Right forelimb (tissue), 1 donor: ENCODE measurements around the gene SH3GLB2.

Experiments used
- DNase-seq: peaks from one replicate; pipeline ENCODE4 v3.0.0-alpha.2; 2018

The SH3GLB2 gene

DNA sequence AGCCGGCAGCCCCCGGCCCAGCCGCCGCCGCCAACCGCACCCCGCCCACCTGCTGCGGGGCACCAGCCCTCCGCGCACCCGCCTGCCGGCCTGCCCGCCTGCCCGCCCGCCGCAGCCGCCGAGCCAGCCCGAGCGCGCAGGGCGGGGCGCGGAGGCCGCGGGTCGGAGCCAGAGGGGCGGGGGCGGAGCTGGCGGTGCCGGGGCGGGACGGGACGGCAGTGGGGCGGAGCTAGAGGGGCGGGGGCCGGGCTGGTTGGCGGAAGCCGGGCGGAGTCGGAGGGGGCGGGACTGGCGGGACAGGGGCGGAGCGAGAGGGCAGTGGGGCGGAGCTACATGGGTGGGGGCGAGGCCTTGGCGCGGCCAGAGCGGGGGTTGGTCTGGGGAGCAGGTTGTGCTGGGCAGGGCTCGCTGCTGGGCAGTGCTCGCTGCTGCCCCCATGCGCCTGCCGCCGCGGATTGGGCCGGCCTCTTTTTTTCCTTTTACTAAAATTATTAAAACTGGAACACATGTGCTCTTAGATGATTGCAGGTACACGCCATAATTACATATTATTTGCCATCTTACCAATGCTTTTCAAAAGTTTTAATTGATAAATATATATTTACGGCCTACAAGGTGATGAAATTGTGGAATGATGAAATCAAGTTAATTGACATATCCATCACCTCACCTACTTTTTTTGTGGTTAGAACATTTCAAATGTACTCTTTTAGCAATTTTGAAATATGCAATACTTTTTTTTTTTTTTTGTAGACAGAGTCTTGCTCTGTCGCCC is at the start of gene SH3GLB2:
Gene SH3GLB2 (minus strand): TSS at position 140 of the 775 bp plus-strand sequence. CDS start 177 bp downstream, outside the sequence.
- peak; percentile 100 for DNase-seq

DNA sequence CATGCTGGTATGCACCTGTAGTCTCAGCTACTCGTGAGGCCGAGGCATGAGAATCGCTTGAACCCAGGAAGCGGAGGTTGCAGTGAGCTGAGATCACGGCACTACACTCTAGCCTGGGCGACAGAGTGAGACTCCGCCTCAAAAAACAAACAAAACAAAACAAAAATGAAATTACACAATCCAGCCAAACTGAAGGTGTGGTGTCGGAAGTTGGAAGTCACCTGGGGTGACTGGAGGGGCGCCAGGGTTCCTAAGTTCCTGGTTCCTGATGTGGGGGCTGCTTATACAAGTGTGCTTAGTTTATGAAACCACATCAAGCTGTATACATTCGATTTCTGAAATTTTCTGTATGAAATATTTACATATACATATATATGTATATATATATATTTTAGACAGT is 49.1 kb upstream of the SH3GLB2 start:
- DNase-seq, result no peak

DNA sequence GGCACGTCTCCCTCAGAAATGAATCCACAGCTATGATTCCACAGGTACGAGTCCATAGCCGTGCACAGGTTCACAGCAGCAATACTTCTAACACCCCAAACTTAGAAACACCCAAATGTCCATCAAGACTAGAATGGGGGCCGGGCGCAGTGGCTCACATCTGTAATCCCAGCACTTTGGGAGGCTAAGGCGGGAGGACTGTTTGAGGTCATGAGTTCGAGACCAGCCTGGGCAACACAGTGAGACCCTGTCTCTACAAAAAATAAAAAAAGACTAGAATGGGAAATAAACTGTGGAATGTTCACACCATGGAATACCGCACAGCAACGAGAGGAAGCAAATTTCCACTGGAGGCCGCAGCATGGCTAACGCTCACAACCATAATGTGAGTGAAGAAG is 48.5 kb upstream of the SH3GLB2 start:
- DNase-seq, result no peak

DNA sequence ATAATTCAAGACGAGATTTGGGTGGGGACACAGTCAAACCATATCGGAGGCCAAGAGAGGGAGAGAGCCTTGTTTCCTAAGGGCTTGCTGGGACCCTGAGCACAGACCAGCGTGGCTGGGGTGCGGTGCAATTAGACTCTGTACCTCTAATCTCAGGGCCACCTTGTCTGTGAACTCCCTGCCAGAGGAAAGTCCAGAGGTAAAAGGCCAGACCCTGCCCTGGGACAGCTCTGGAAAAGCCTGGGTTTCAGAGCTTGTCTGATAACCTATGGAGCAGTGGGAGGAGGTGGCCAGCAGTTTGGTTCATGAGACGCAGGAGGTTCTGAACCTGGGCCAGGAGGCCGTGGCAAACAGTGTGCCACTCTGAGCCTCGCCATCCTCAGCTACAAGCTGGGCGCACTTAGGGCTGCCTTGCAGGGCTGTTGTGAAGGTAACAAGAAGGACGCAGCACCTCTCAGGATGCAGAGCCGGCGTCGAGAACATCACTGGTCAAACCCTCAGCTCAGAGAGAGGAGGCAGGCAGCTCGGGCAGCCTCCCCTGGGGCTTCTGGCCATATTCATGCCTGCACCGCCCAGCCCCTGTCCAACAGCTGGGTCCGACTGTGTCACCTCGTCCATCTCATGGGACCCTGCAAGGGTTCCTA is 48.0 kb upstream of the SH3GLB2 start:
- DNase-seq, result no peak

DNA sequence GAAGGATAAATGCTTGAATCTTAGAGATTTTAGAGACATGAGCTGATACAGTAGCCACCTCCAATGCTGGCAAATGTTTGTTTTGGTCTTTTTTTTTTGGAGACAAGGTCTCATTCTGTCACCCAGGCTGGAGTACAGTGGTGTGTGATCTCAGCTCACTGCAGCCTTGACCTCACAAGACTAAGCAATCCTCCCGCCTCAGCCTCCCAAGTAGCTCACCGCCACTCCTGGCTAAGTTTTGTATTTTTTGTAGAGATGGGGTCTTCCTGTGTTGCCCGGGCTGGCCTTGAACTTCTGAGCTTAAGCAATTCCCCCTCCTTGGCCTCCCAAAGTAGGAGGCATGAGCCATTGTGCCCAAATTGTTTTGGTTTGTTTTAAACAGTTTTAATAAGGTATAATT is 46.0 kb upstream of the SH3GLB2 start:
- DNase-seq, result no peak

DNA sequence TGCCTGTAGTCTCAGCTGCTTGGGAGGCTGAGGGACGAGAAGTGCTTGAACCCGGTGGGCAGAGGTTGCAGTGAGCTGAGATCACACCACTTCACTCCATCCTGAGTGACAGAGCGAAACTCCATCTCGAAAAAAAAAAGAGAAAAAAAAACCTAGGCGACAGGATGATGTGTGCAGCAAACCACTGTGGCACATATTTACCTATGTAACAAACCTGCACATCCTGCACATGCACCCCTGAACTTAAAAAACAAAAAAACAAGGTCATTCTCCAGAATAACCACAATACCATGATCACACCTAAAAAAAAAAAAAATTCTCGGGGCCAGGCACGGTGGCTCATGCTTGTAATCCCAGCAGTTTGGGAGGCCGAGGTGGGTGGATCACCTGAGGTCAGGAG is 45.3 kb upstream of the SH3GLB2 start:
- no peak for DNase-seq

DNA sequence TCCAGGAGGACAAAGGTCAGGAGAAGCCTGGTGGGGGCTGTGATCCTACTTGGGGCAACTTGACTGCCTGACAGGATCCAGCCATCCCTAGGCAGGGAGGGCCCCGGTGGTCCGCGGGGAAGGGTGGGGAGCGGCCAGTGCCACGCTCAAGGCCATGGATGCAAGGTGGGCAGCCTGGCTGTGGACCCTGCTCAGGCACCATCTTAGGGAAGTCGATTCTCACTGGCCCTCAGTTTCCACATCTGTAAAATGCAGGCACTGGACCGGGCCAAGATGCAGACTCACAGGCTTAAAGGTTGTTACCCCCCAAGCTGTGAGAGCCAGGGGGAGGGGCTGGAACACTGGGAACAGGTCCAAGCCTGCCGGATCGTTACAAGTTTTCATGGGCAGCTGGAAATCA is 44.0 kb upstream of the SH3GLB2 start:
- DNase-seq, result no peak

DNA sequence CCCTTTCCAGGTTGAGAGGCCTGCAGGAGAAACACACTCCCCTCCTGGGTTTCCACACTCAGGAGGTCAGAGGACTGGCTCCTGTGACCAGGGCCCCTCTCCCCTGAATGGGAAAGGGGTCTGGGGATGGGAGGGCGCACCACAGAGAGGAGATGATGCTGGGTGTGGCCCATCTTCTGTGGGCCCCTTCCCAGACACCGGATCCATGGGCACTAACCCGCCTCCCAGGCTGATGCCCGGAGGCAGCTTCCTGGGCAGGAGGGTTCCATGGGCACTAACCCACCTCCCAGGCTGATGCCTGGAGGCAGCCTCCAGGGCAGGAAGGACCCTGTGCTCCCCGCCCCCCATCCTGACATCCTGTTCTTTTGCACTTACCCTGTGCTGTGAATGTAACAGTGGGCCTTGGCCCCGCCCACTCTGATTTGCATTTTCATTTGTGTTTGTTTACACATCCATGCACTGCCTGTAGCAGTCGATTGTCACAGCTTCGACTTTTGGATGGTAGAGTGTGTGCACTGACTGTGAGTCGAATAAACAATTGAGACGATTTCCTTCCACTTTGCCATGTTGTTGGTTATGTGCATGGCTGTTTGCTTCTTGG is 43.5 kb upstream of the SH3GLB2 start:
- no peak for DNase-seq

DNA sequence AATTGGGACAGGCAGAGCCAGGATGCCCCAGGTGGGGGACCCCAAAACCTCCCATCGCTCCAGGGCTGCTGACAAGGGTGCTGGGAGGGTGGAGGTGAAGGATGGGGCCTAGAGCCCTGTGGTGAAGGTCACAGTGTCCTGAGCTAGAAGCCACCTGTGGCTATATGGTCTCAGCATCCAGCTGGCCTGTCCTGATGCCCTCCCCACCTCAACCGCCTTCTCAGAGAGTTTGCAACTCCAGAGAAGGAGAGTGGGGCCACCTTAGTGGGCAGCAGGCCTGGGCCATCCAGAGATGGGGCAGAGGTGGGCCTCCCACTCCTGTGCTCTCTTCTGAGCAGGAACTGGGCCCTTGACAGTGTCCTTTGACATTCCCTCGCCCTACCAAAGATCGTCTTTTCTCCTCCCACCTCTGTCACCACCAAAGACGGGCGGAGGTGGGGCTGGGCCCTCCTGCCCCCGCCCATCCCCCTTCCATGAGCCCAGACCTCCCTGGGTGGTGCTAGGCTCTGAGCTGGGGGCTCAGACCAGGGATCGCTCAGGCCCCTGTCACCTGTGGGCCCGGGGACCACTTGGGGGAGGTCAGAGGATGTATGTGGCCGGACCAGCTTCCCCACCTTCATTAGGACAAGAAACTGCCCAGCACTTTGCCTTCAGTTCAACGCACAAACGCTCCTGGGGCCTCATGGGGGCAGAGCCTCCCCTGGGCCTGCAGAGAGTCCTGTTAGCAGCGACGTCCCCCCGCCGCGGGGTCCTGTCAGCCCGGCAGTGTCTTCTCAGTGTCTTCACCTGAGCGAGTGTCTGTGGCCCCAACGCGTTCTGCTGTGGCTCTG is 42.8 kb upstream of the SH3GLB2 start:
- DNase-seq, result no peak

DNA sequence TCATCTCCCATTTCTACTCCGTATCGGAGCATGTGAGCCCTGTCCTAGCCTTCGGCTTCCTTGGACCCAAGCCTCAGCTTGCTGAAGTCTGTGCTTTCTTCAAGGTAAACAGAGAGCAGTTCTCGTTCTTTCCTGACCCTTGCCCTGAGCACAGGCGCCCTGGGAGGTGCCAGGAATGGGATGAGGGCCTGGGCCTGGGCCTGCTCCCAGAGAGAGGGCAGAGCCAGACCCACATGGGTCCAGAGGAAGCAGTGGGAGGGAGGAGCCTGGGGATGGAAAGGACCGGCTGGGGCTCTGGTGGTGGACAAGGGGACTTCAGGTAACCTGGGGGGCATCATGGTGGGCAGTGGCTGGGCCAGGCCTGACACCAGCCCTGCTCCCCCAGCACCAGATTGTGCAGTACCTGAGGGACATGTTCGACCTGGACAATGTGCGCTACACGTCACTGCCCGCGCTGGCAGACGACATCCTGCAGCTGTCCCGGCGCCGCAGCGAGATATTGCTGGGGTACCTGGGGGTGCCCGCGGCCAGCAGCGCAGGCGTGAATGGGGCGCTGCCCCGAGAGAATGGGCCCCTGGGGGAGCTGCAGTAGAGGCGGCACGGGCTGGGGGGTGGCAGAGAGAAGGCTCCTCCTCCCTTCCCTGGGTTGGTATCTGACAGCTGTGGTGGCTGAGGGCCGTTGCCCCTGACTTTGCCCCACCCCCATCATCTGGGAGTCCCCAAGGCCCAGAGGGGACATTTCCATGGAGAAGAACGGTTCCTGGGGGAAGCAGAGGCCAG is 41.9 kb upstream of the SH3GLB2 start:
- DNase-seq, result no peak

DNA sequence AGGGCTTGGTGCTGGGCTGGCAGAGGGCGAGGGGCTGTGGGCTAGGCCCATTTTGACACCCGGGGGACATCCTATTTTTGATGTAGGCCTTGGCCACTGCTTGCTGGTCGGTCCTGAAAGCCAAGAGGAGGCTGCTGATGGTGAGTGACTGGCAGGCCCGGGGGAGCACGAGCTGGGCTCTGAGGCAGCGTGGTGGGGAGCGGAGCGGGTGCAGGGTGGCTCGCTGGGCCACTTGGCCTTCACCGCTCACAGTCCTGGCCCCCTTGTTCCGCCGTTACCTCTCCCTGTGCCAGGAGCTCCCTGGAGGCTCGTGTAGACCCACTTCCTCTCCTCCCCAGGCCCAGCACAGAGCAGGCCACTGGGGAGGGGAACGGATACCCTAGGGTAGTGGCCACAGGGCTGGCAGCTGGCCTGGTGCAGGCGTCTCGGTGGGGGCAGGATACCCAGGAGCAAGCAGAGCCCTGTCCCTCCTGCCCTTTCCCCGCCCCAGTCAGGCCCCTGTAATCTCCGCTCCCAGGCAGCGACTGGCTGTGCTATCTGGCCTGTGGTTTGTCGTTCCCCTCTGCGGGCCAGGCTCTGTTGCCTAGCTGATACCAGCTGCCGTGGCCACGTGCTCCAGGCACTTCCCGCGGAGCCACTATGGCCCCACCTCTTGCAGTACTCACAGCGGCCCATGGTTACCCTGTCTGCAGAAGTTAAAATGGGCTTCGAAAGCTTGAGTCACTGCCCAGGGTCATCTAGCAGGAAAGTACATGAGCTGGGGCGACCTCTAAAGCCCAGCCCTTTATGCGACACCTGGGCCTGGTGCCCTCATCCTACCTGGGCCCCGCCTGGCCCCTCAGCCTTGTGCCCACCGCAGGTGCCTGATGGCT is 41.1 kb upstream of the SH3GLB2 start:
- DNase-seq, result no peak

DNA sequence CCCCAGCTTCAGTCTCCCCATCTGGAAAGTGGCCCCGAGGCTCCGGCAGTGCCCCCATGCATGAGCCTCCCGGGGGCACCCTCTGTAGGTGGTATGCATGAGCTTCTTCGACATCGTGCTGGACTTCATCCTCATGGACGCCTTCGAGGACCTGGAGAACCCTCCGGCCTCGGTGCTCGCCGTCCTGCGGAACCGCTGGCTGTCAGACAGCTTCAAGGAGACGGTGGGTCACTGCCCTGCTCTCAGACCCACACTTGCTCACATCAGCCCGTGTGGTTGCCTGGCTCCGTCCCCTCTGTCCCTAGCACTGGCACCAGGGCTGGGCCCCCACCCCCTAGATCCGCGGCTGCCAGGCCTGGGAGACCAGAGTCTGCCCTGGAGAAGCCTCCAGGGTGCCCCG is 40.0 kb upstream of the SH3GLB2 start:
- no peak for DNase-seq

DNA sequence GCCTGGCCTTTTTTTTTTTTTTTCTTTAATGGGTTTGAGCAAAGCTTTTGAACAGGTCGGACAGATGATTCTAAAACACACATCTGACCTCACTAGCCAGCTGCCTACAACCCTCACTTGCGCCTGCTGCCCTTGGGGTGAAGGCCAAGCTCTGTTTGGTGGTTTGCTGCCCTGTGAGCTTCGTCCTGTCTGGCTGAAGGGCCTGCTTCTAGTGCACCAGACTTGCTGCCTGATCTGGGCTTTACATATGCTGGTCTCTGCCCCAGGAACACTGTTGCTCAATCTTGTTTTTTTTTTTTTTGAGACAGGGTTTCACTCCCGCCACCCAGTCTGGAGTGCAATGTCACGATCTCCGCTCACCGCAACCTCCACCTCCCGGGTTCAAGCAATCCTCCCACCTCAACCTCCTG is 36.4 kb upstream of the SH3GLB2 start:
- DNase-seq, result no peak

DNA sequence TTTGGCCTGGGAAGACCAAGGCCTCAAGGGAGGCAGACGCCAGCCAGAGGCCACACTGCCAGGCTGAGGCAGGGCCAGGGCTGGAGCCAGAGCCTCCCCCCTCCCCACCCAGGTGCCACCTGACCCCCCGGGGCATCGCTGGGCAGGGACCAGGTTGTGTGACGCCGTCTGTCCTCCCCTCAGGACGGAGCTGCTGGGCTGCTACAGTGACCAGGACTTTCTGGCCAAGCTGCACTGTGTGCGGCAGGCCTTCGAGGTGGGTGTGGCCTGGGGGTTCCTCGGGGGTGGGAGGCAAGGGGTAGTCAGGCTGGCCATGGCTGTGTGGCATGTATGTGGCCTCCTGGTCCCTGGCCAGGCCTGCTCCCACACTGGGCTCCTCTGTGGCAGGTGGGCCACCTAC is 34.9 kb upstream of the SH3GLB2 start:
- DNase-seq, result no peak

DNA sequence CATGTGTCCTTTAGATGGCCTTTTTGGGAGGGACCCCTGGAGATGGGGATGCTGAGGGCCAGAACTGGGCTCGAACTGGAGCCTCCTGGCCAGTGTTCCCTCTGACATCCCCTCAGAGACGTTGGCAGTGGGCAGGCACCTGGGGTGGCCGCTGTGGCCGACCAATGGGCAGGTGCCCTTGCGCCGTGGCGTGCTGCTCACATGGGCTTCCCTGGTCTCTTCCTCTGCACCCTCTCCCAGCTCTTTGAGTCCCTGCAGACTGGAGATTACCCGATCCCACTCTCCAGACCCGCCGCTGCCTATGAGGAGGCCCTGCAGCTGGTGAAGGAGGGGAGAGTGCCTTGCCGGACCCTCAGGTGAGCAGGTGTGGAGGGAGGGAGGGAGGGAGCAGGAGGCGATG is 32.9 kb upstream of the SH3GLB2 start:
- DNase-seq, result no peak

DNA sequence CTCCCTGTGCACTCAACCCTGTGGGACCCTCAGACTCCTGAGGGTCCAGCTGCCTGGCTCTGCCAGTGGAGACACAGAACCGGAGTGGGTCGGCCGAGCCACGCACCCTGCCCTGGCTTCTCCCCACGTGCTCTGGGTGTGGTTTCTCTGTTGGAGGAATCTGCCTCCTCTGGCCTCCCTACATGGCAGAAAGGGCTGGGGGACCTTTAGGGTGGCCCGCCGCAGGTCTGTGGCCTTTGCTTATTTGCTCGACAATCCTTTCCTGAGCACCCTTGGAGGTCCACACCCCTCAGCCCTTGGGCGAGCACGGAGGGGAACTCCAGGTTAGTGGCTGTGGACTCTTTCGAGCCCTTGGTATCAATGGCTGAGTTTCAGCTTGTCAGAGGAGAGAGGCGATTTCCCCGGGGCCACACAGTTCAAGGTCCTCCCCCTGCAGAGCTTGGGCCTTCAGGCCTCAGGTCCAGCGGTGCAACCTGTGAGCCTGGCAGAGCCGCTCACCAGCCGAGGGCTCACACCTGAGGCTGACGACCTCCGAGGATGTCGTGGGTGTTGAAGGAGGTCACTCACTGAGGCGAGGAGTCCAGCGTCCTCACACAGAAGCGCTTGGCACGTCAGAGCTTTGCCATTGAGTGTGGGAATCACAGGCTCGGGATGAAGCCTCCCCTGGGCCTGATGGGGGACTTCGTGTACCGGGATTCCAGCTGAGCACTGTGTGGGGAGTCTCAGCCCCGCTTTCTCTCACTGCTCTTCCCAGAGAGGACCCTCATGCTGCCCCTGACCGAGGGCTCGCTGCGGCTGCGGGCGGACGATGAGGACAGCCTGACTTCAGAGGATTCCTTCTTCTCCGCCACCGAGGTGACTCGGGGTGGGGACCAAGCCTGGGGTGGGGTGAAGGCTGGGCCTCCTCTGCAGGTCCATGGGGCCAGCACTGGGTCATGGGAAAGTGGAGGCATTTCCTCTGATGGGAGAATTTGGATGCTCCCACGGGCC is 32.0 kb upstream of the SH3GLB2 start:
- DNase-seq, result no peak

DNA sequence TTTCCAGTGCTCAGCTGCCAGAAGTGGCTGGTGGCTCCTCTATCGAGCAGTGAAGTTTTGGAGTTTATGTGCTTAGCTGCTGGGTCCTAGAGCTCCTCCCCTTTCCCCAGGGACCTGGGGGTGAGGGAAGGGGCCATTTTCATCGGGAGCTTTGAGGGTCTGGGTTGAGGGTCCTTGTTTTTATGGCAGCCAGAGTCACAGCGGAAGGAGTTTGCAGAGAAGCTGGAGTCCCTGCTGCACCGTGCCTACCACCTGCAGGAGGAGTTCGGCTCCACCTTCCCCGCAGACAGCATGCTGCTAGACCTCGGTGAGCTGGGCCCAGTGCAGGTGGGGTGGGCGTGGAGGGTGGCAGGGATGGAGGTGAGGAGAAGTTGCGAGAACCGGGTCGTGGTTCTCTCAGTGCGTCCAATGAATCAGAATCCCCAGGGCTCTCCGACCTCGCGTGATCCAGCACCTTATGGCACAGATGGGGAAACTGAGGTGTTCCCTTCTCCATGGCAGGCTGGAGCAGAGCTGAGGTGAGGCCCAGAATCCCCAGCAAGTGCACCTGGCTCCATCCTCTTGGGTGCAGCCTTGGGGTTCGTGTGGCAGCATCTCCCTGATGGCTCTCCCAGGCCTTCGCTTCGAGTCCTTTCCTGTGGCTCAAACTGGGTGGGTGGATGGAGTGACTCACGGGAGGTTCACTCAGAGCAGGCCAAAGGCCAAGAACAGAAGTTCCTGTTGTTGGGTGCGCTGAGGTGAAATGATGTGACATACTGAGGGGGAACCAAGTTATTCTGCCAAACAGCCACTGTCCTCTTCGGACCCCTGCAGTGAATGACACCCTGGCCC is 31.0 kb upstream of the SH3GLB2 start:
- no peak for DNase-seq

DNA sequence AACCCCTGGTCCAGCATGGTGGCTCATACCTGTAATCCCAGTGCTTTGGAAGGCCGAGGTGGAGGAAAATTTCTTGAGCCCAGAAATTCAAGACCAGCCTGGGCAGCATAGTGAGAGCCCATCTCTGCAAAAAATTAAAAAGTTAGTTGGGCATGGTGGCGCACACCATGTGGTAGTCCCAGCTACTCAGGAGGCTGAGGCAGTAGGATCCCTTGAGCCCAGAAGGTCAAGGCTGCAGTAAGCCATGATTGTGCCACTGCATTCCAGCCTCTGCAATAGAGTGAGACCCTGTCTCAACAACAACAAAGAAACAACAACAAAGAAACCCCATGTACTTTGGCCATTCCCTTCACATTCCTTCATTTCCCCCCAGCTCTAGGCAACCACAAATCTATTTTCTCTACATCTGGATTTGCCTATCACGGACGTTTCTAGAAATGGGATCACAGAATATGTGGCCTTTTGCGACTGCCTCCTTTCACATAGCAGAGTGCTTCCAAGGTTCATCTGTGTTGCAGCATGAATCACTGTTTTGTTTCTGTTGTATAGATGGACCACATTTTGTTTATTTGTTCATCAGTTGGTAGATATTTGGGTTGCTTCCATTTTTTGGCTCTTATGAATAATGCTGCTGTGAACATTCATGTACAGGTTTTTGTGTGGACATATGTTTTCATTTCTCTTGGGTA is 26.2 kb upstream of the SH3GLB2 start:
- no peak for DNase-seq

DNA sequence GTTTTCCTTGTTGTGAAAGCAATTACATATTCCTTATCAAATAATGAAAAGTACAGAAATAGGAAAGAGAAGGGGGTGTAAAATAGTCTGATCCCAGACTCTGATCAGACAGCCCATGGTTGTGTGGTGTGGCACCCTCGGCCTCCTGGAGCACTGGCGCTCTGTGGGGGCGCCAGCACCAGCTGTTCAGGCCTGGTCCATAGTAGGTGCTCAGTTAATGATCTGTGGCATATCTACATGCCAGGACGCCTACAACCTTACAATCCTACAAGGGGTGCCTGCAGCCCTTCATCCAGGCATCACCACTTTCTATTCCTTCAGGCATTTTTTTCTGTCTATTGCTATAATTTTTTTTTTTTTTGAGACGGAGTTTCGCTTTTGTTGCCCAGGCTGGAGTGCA is 24.9 kb upstream of the SH3GLB2 start:
- DNase-seq, result no peak
